ENCODE data around the gene EBF3. TPM values are rescaled to one million over a fixed set of nuclear protein-coding genes. Genes with fewer than 3 reads are reported as not detected.

EBF3 gene
- total and polyA plus RNA-seq, 2 donors (not counting 3 experiments of a cell fraction or from before 2014, with no cell fraction given): 0.92 to 2.7 TPM

DNA sequence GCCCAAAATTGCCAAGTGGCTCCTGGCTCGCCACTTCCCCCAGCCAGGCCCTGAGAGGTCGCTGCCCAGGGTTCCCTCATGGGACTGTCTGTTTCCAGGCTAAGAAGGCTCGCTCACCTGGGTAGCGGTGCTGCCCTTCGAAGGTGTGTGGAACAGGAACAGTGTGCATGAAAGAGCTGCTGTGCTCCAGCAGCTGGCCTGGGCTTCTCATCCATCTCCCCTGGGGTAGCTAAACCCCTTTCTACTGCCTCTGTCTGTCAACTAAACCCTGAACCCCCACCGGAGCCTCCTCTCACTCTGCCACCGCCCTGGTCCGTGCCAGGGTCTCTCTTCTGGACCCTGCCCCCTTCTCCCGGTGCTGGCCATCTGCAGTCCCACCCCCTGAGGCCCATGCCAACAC lies 152.9 kb downstream of the EBF3 start:
- no peak for TF ChIP-seq GATA2 (IDR thresholded peaks at IDR 0.05; ENCODE audit: insufficient read depth, insufficient read length, low read depth, low read length)
- no peak for TF ChIP-seq MYC (IDR thresholded peaks at IDR 0.05; ENCODE audit: low read depth, low read length)
- TF ChIP-seq MAX (IDR thresholded peaks at IDR 0.05; ENCODE audit: insufficient read depth, insufficient read length): no peak
- no peak for TF ChIP-seq POLR2A (IDR thresholded peaks at IDR 0.05; ENCODE audit: low read depth, low read length)
- TF ChIP-seq POLR2AphosphoS5 (IDR thresholded peaks at IDR 0.05; ENCODE audit: insufficient read depth, low read depth, low read length): no peak
- TF ChIP-seq JUN (IDR thresholded peaks at IDR 0.05; ENCODE audit: borderline replicate concordance, insufficient read depth, insufficient read length, low read depth): no peak
- TF ChIP-seq EZH2 (IDR thresholded peaks at IDR 0.05; ENCODE audit: borderline replicate concordance, low read depth, low read length, severe bottlenecking): no peak
- TF ChIP-seq, protein P1, sequence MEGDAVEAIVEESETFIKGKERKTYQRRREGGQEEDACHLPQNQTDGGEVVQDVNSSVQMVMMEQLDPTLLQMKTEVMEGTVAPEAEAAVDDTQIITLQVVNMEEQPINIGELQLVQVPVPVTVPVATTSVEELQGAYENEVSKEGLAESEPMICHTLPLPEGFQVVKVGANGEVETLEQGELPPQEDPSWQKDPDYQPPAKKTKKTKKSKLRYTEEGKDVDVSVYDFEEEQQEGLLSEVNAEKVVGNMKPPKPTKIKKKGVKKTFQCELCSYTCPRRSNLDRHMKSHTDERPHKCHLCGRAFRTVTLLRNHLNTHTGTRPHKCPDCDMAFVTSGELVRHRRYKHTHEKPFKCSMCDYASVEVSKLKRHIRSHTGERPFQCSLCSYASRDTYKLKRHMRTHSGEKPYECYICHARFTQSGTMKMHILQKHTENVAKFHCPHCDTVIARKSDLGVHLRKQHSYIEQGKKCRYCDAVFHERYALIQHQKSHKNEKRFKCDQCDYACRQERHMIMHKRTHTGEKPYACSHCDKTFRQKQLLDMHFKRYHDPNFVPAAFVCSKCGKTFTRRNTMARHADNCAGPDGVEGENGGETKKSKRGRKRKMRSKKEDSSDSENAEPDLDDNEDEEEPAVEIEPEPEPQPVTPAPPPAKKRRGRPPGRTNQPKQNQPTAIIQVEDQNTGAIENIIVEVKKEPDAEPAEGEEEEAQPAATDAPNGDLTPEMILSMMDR (IDR thresholded peaks at IDR 0.05; ENCODE audit: extremely low read depth in 1 of 2, insufficient read depth in 1 of 2, low read depth in 1 of 2, low read length in 2 of 2): no peak
- no peak for TF ChIP-seq FOS (IDR thresholded peaks at IDR 0.05; ENCODE audit: borderline replicate concordance, insufficient read depth, low read length)
- H3K9me3 ChIP-seq (replicated peaks; ENCODE audit: control insufficient read depth, insufficient read depth, low read length): peaks cover 4% of the 10 kb centered on the region
- dilution Hi-C loops (cut with MboI; ENCODE audit: extremely low pct_ligation_motif_present, low sequenced_read_pairs) (no loop called here), intact Hi-C loops (cut with micrococcal nuclease) (no loop called here)
- no peaks in the 10 kb centered on the region for H3K4me1 ChIP-seq (ENCODE audit: control insufficient read depth, extremely low read depth, insufficient read depth, low read length)
- no peak overlapping the region for H3K4me2 ChIP-seq (ENCODE audit: insufficient read depth, low read length)
- H3K9me1 ChIP-seq (replicated peaks; ENCODE audit: control insufficient read depth, extremely low read depth, insufficient read depth, low read length): no peaks in the 10 kb centered on the region
- no TSS peak for BruUV-seq (replicated peaks)
- no peak overlapping the region for H2AFZ ChIP-seq (ENCODE audit: low read depth, low read length)
- H3K36me3 ChIP-seq (ENCODE audit: control insufficient read depth in 2 of 2, extremely low read depth in 1 of 2, insufficient read depth in 2 of 2, low read length in 2 of 2): no peaks in the 10 kb centered on the region
- H3K79me2 ChIP-seq (ENCODE audit: control insufficient read depth, insufficient read depth, low read length): no peaks in the 10 kb centered on the region
- CTCF ChIA-PET: no interaction called here
- no peaks in the 10 kb centered on the region for H4K20me1 ChIP-seq (replicated peaks; ENCODE audit: control insufficient read depth, extremely low read depth, insufficient read depth, low read length)
- H3K4me3 ChIP-seq (replicated peaks in 1 of 3; ENCODE audit: insufficient read depth in 1 of 3, low read depth in 1 of 3, low read length in 3 of 3): no peak overlapping the region
- DNase-seq (ENCODE audit: low read depth, low spot score): no peak
- no peak for FAIRE-seq
- H3K9ac ChIP-seq (replicated peaks; ENCODE audit: extremely low read depth, insufficient read depth, low read length): no peak overlapping the region
- H3K27ac ChIP-seq (ENCODE audit: insufficient read depth, low read depth, low read length): no peak overlapping the region
- POLR2A ChIA-PET: no interaction called here
- no peaks in the 10 kb centered on the region for H3K27me3 ChIP-seq (ENCODE audit: control insufficient read depth in 2 of 2, insufficient read depth in 2 of 2, low read length in 2 of 2)
